Measurements from ENCODE around the gene TBC1D2B.

TBC1D2B gene

DNA sequence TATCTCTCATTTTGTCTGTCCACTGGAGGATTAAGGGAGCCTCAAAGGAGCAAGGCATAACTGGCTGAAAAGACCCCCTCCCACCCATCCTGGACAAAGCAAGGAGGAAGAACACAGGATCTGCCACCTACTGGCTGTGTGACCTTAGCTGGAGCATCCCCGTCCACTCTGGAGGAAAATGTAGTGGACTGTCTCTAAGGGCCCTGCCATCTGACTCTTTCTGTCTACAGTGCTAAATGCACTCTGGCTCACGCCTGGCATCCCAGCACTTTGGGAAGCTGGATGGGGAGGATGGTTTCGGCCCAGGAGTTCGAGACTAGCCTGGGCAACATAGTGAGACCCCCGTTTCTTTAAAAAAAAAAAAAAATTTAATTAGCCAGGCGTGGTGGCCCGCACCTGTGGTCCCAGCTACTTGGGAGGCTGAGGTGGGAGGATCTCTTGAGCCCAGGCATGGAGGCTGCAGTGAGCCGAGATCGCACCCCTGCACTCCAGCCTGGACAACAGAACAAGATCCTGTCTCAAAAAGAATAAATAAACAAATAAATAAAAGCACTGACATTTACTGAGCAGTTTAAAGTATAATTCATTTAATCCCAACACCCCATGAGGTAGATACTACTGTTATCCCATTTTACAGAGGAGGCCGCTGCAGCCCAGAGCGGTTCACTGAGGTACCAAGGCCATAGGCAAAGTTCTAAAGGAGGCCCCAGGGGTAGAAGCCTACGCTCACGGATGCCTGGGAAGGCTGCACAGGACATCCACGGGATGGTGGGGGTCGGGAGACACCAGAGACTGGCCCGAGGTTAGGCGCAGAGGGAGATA lies 1.1 kb downstream of the TBC1D2B start:
- DNase-seq (ENCODE audit: low spot score) = no peak
- CTCF ChIA-PET = interaction anchor here (0.7 kb wide), 1 partner anchor 17 kb away, joined by 3 read pairs; no protein-coding TSS in a partner anchor
- H3K27ac ChIP-seq = peak overlapping the region; percentile 84
- TF ChIP-seq, protein P1, sequence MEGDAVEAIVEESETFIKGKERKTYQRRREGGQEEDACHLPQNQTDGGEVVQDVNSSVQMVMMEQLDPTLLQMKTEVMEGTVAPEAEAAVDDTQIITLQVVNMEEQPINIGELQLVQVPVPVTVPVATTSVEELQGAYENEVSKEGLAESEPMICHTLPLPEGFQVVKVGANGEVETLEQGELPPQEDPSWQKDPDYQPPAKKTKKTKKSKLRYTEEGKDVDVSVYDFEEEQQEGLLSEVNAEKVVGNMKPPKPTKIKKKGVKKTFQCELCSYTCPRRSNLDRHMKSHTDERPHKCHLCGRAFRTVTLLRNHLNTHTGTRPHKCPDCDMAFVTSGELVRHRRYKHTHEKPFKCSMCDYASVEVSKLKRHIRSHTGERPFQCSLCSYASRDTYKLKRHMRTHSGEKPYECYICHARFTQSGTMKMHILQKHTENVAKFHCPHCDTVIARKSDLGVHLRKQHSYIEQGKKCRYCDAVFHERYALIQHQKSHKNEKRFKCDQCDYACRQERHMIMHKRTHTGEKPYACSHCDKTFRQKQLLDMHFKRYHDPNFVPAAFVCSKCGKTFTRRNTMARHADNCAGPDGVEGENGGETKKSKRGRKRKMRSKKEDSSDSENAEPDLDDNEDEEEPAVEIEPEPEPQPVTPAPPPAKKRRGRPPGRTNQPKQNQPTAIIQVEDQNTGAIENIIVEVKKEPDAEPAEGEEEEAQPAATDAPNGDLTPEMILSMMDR (conservative IDR thresholded peaks at IDR 0.05; ENCODE audit: low read depth) = no peak
- POLR2A ChIA-PET (ENCODE audit: low non-redundant PET) = no interaction called here

DNA sequence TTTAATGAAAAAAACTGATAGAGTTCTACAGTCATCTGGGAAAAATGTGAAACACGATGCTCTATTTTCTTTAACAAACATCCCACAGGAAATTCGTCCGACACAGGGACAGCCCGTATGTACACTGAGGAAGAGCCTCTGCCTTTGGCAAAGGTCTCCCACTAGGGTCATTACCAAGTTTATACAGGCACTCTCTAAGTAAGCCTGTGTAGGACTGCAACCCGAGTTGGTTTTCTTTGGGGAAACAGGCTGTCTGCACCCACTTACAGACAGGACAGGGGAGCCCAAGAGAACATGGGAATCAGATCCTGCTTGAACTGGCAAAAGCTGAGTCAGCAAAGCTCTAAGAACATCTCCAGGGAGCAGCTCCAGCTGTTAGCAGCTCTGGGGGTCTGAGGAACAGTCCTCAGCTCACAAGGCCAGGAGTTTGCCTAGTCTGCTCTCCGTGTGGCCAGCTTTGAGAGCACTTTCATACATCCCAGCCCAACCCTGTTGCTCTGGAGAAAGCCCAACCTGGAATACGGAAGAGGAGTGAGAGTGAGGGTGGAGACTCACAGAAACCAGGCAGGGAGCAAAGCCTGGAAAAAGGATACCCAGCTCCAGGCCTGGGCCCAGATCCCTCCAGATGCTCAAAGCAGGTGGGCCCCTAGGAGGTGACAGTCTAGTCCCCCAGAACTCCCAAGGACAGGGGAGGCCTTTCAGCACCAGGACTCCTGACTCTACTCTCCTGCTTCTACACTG lies 1.9 kb downstream of the TBC1D2B start:
- peak overlapping the region; percentile 84 for H3K27ac ChIP-seq
- ChIA-PET CTCF (interaction anchor here (0.7 to 0.9 kb wide), 2 partner anchors 18 to 107 kb away, joined by 3 to 4 read pairs; no protein-coding TSS in a partner anchor), POLR2A (ENCODE audit: low non-redundant PET) (no interaction called here)
- TF ChIP-seq, protein P1 (conservative IDR thresholded peaks at IDR 0.05; ENCODE audit: low read depth) = no peak
- DNase-seq (ENCODE audit: low spot score) = peak; percentile 39

DNA sequence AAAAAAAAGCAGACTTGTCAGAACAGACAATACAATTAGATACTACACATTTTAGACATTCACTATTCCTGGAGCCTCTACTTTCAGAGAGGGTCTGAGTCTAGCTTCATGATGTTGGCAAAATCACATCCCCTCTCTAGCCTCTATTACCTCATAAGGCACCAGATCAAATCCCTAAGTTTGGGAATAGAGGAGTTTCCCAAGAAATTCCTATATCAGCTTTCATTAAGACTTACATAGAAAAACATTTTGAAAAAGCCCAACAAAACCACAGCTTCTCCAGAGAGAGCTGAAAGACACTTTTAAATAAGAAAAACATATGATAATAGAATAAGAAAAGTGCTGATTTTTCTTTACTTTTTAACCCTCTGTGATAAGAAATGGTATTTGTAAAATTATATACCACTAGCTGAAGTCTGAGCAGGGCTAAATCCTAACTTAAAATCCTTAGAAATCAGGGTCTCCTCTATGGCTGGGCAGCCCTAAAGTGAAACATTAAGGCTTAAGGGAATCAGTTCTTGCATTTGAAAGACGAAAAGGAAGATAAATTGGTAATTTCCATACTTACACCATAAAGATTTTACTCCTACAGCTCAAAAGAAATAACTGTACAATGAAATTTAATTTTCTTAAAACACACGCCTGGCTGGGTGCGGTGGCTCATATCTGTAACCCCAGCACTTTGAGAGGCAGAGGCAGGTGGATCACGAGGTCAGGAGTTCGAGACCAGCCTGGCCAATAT lies 4.3 kb downstream of the TBC1D2B start:
- no peak overlapping the region for H3K27ac ChIP-seq
- TF ChIP-seq, protein P1 (conservative IDR thresholded peaks at IDR 0.05; ENCODE audit: low read depth) = no peak
- no peak for DNase-seq (ENCODE audit: low spot score)
- CTCF ChIA-PET = interaction anchor here (0.7 kb wide), 1 partner anchor 149 kb away, joined by 3 read pairs; no protein-coding TSS in a partner anchor
- POLR2A ChIA-PET (ENCODE audit: low non-redundant PET) = no interaction called here

DNA sequence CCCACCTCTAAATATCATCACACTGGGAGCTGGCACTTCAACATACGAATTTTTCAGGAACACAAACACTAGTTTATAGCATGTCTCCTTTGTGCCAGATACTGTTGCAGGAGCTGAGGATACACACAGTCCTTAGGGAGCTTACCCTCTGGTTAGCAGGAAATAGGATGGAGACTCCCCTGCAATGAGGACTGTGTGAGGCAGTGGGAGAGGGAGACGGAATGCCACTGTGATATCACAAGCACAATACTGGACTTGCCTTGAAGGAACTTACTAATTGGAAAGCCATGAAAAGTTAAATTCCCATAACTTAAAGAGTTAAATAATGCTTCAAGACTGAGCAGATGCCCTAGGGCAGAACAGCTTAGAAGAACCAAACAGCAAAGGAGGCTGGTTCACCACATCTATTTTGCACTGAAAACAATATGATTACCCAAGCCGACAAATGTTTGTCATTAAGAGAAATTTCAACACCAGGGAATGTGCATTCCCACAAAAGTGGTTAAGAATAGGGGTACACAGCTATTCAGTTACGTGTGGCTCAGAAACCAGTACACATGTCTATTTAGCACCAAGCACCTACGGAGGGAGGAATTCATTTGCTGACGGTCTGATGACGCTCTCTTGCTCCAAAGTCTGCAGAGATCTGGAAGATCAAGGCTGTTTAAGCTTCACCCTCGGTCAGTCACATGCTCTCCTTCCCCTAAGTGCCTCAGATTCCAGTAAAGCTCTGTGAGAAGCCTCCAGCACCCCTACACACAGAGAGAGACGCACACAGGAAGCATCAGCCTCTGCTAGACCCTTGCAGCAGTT lies 5.2 kb downstream of the TBC1D2B start:
- ChIA-PET CTCF (interaction anchor here (0.9 kb wide), 1 partner anchor 36 kb away, joined by 3 read pairs; no protein-coding TSS in a partner anchor), POLR2A (ENCODE audit: low non-redundant PET) (no interaction called here)
- TF ChIP-seq, protein P1 (conservative IDR thresholded peaks at IDR 0.05; ENCODE audit: low read depth) = no peak
- no peak for DNase-seq (ENCODE audit: low spot score)
- H3K27ac ChIP-seq = no peak overlapping the region

DNA sequence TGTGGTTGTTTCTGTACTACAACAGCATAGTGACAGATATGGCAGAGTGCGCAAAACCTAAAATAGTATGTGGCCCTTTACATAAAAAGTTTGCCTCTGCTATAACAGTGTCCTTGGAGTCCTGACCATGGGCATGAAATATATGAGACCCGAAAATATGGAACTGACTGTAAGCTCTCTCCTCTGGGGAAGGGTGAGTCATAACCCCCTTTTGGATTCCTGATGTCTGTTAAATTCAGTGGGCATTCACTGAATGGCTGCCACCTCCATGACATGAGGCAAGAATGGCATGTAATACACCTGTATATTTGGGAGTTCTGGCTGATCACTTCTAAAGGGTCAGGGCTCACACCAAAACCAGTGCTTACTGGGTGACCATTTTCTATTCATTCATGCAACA lies 6.1 kb downstream of the TBC1D2B start:
- TF ChIP-seq, protein P1 (conservative IDR thresholded peaks at IDR 0.05; ENCODE audit: low read depth) = no peak
- no peak for DNase-seq (ENCODE audit: low spot score)
- H3K27ac ChIP-seq = no peak overlapping the region
- ChIA-PET CTCF (interaction anchor here (0.9 to 1.0 kb wide), 2 partner anchors 12 to 37 kb away, joined by 3 read pairs; no protein-coding TSS in a partner anchor), POLR2A (ENCODE audit: low non-redundant PET) (no interaction called here)

Data from RWPE1 (cell line).